Right lobe of liver (tissue), 4 donors: ENCODE measurements around the gene MAP3K4.

Source experiments
- POLR2A ChIP-seq: fragments of 450-650 bp; IDR thresholded peaks from one replicate; pipeline ENCODE4 v1.6.1; 2017; ENCODE audit warnings: antibody characterized with exemption, mild to moderate bottlenecking
- TF ChIP-seq, protein P1 (sequence below), 4 donors: fragments of 200-600 bp in 3 of 4; fragments of 450-650 bp in 1 of 4; IDR thresholded peaks; one replicate each; pipeline versions ENCODE4 v1.5.1 to v1.8.0; 2016 to 2022; ENCODE audit warnings: antibody characterized with exemption in 4 of 4, mild to moderate bottlenecking in 2 of 4
- donor health status: DM: no; HTN: no; CAD: no.
- donor health status: DM: no; HTN: no; CAD: no.
- donor health status: DM: no; HTN: yes; CAD: no.

DNA sequence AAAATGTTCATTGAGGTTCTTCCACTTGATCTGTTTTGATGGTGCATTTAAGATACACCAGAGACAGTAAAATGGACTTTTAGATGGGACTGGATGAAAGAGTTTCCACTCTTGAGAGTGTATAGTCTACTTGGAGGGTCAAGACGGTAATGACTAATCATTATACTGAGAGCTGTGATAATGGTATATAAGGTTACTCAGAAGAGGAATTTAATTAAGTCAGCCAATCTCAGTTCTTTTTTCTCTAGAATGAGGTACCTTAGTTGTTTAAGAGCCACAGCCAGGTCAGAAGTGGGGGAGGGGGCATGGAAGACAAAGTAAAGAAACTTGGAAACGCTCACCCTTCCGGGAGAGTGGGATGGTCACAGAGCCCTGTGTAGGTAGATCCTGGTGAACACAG, 123.9 kb downstream of the MAP3K4 start:
- TF ChIP-seq, protein P1, sequence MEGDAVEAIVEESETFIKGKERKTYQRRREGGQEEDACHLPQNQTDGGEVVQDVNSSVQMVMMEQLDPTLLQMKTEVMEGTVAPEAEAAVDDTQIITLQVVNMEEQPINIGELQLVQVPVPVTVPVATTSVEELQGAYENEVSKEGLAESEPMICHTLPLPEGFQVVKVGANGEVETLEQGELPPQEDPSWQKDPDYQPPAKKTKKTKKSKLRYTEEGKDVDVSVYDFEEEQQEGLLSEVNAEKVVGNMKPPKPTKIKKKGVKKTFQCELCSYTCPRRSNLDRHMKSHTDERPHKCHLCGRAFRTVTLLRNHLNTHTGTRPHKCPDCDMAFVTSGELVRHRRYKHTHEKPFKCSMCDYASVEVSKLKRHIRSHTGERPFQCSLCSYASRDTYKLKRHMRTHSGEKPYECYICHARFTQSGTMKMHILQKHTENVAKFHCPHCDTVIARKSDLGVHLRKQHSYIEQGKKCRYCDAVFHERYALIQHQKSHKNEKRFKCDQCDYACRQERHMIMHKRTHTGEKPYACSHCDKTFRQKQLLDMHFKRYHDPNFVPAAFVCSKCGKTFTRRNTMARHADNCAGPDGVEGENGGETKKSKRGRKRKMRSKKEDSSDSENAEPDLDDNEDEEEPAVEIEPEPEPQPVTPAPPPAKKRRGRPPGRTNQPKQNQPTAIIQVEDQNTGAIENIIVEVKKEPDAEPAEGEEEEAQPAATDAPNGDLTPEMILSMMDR (IDR thresholded peaks at IDR 0.05): no peak
- TF ChIP-seq POLR2A: no peak
